ENCODE data around the gene NEDD4L. TPM values are rescaled to one million over a fixed set of nuclear protein-coding genes. Genes with fewer than 3 reads are reported as not detected.
"Not testable (repeated sequence)": the region's sequence is repeated elsewhere in the genome, so short reads cannot be mapped to it uniquely, and the experiment has no call there.

NEDD4L gene
- polyA plus RNA-seq (ENCODE audit: insufficient read length in 3 of 3), result 100 to 1,000 TPM; 117 to 129 (median 122) TPM

- peak in 1 of 3 donors; percentile 74 for DNase-seq (ENCODE audit: low read depth in 3 of 3, low spot score in 2 of 3)
Measured at GRCh38 chr18:58043491-58044369, at the start of gene NEDD4L. Gene NEDD4L (plus strand): TSS chr18:58044226. CDS start chr18:58044661, 435 bp downstream.

DNA sequence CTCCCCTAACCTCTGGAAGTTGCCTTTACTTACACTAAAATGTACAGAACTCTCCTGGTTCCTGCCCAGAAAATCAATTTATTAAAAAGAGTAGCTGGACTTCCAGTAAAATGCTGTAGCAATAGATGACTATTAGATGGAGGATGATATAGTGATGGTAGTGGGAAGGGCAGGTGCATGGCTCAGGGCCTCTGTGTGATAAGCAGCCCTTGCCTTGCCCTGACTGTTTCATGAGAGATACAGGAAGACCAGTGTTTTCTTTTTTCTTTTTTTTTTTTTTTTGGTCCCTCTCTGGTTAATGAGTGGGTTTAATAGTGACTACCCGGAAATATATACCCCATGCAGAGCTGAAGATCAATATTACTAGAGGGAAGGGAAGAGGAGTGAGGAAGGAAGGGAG, 48.7 kb upstream of the NEDD4L start:
- DNase-seq (ENCODE audit: low read depth in 3 of 3, low spot score in 2 of 3), result no peak

DNA sequence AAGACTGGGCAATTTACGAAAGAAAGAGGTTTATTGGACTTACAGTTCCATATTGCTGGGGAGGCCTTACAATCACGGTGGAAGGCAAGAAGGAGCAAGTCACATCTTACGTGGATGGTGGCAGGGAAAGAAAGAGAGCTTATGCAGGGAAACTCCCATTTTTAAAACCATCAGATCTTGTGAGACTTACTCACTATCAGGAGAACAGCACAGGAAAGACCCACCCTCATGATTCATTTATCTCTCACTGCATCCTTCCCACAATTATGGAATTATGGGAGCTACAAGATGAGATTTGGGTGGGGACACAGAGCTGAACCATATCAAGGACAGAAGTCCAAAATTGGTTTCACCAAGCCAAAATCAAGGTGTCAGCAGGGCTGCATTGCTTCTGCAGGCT, 47.1 kb upstream of the NEDD4L start:
- not testable (repeated sequence) for DNase-seq (ENCODE audit: low read depth in 3 of 3, low spot score in 2 of 3)

- no peak for DNase-seq (ENCODE audit: low read depth in 3 of 3, low spot score in 2 of 3)
Measured at GRCh38 chr18:57997820-57998219, 46.2 kb upstream of the NEDD4L start.

- DNase-seq (ENCODE audit: low read depth in 3 of 3, low spot score in 2 of 3), result no peak
Measured at GRCh38 chr18:57998461-57998860, 45.6 kb upstream of the NEDD4L start.

GRCh38 chr18:58004317-58004716, 39.7 kb upstream of the NEDD4L start:
- DNase-seq (ENCODE audit: low read depth in 3 of 3, low spot score in 2 of 3), result no peak

DNA sequence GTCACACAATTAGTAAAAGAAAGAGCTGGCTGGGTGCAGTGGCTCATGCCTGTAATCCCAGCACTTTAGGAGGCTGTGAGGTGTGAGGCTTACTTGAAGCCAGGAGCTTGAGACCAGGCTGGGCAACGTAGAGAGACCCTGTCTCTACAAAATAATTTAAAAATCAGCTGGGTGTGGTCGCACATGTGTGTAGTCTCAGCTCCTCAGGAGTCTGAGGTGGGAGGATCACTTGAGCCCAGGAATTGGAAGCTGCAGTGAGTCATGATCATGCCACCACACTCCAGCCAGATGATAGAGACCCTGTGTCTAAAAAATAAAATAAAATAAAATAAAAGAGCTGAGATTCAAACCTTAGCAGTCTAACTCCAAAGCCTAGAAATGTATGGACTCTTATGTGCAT, 39.0 kb upstream of the NEDD4L start:
- DNase-seq (ENCODE audit: low read depth in 3 of 3, low spot score in 2 of 3), result no peak

GRCh38 chr18:58005885-58006523, 38.0 kb upstream of the NEDD4L start:
- no peak for DNase-seq (ENCODE audit: low read depth in 3 of 3, low spot score in 2 of 3)

GRCh38 chr18:58009166-58009565, 34.9 kb upstream of the NEDD4L start:
- DNase-seq (ENCODE audit: low read depth in 3 of 3, low spot score in 2 of 3), result no peak

DNA sequence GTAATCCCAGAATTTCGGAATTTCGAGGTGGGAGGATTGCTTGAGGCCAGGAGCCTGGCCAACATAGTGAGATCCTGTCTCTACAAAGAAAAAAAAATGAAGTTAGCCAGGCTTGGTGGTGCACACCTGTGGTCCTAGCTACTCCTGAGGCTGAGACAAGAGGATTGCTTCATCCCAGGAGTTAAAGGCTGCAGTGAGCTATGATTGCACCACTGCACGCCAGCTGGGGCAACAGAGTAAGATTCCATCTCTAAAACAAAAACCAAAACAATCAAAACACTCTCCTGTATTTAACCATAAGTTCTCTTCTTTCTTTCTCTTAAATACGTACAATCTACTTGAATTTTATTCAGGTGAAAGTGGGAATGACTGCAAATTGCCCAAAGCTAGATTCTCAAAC, 33.8 kb upstream of the NEDD4L start:
- DNase-seq (ENCODE audit: low read depth in 3 of 3, low spot score in 2 of 3), result no peak

DNA sequence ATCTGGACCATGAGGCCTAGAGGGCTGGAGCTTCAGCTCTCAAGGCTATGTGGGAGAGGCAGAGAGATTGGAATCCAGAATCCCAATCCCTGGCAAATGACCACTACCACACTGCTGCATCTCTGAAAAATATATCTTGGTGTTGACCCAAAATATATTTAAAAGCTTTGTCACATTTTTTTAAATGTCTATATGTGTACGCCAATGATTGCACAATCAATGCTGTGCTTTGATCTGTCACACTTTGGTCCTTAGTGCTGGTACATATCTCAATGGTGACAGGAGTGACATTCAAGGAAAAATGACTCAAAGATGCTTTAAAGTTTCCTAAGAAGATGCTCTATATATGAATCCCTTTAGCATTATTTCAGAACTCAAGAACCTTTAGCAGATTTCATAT, 31.7 kb upstream of the NEDD4L start:
- no peak for DNase-seq (ENCODE audit: low read depth in 3 of 3, low spot score in 2 of 3)

- no peak for DNase-seq (ENCODE audit: low read depth in 3 of 3, low spot score in 2 of 3)
Measured at GRCh38 chr18:58013241-58014211, 30.5 kb upstream of the NEDD4L start.

- no peak for DNase-seq (ENCODE audit: low read depth in 3 of 3, low spot score in 2 of 3)
Measured at GRCh38 chr18:58015065-58015780, 28.8 kb upstream of the NEDD4L start.

GRCh38 chr18:58017267-58017666, 26.8 kb upstream of the NEDD4L start:
- no peak for DNase-seq (ENCODE audit: low read depth in 3 of 3, low spot score in 2 of 3)

- no peak for DNase-seq (ENCODE audit: low read depth in 3 of 3, low spot score in 2 of 3)
Measured at GRCh38 chr18:58020567-58021107, 23.4 kb upstream of the NEDD4L start.

DNA sequence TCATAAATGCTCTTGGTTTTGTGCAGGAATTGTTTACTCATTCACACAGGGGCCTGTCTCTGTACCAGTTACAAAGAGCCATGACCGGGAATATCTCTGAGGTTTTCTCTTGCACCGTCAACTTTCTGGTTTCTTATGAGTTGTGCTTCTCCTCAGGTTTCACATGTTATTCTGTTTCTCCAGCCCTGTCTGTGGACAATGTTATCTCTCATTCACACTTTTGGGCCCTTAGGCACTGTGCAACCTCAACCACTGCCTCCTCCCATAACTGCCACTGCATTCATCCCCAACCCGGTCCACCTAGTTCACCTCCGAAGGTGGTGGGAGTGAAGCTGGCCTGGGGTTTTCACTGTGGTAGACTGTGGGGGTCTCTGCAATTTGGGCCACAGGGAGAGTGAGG, 22.5 kb upstream of the NEDD4L start:
- no peak for DNase-seq (ENCODE audit: low read depth in 3 of 3, low spot score in 2 of 3)

DNA sequence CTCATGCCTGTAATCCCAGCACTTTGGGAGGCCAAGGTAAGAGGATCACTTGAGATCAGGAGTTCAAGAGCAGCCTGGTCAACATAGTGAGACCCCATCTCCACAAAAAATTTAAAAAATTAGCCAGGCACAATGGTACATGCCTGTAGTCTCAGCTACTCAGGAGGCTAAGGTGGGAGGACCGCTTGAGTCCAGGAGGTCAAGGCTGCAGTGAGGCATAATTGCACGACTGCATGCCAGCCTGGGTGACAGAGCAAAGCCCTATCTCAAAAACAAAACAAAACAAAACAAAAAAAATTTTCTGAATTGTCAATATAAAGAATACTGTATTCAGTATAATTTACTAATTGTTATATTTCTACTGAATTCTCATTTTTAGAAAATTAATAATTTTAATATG, 20.9 kb upstream of the NEDD4L start:
- DNase-seq (ENCODE audit: low read depth in 3 of 3, low spot score in 2 of 3), result no peak

DNA sequence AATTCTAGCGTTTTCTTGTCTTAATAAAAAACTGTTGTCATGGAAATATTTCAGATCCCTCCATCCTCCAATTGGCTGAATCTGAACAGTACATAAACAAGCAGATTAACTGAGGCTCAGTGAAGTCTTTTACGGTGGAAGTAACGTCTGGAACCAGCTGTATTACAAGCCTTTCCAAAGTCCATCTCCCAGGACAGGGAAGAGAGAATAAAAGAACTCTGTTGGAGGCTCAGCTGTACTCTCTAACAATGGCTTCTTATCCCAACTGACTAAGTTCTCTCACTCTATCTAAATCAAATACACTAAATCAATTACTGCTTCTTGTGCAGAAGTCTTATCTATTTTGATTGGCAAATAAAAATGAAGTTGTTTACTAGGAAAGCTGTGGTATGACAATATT, 19.9 kb upstream of the NEDD4L start:
- DNase-seq (ENCODE audit: low read depth in 3 of 3, low spot score in 2 of 3), result no peak

DNA sequence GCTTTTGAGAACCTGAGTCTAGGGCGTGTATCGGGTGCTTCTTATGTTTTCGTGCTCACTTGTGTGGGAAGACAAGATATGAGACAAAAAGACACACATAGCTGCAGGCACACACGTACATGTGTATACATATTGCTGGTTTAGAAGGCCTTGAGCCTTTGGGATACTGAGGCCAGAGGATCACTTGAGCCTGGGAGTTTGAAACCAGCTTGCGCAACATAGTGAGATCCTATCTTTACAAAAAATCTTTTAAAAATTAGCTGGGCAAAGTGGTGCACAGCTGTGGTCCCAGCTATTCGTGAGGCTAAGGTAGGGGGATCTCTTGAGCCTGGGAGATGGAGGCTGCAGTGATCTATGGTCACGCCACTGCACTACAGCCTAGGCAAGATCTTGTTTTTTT, 18.8 kb upstream of the NEDD4L start:
- DNase-seq (ENCODE audit: low read depth in 3 of 3, low spot score in 2 of 3), result no peak

DNA sequence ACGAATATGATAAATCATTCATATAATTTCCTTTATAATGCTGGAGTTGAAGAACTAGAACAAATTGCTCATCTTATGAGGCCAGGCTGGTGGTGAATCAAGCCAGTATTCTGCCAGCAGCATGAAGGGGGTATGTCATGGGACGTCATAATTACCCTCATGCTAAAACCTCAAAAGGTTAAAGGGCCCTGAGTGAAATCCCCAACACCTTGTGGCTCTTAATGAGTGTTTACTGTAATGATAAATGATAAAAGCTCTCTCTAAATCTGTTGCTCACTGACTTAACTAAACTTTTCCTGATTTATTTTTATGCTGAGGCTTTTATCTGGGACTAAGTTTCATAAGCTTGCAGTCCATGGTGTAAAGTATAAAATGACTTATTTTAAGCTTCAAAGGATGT, 18.3 kb upstream of the NEDD4L start:
- DNase-seq (ENCODE audit: low read depth in 3 of 3, low spot score in 2 of 3), result no peak

All from right renal cortex interstitium (tissue), 3 donors.